HG02678 (cell line): ENCODE data around the gene SUPT20HL1.
"Not testable (repeated sequence)": the region's sequence is repeated elsewhere in the genome, so short reads cannot be mapped to it uniquely, and the experiment has no call there.

Experiments used
- ATAC-seq: cut with Tn5 transposase; IDR thresholded peaks from one replicate; pipeline ENCODE4 v1.9.1; 2021; ENCODE audit warnings: mild to moderate bottlenecking, moderate library complexity; ENCODE audit not compliant: unreplicated experiment

The SUPT20HL1 gene

GRCh38 chrX:24360272-24360671, at the start of gene SUPT20HL1:
SUPT20HL1 (plus strand) TSS chrX:24360639; CDS start chrX:24362761, 2,122 bp downstream.
- no peak for ATAC-seq

- ATAC-seq, result not testable (repeated sequence)
Measured at GRCh38 chrX:24310916-24311315, 49.5 kb upstream of the SUPT20HL1 start.

GRCh38 chrX:24311507-24312248, 48.8 kb upstream of the SUPT20HL1 start:
- ATAC-seq, result not testable (repeated sequence)

GRCh38 chrX:24312249-24312607, 48.2 kb upstream of the SUPT20HL1 start:
- ATAC-seq, result not testable (repeated sequence)

GRCh38 chrX:24314019-24314635, 46.3 kb upstream of the SUPT20HL1 start, which contains the start of gene SUPT20HL2:
SUPT20HL2 (minus strand) TSS chrX:24314069; CDS start chrX:24313315, 754 bp downstream.
- ATAC-seq, result no peak

GRCh38 chrX:24316111-24316510, 44.3 kb upstream of the SUPT20HL1 start:
- ATAC-seq, result no peak

- ATAC-seq, result no peak
Measured at GRCh38 chrX:24317567-24317966, 42.9 kb upstream of the SUPT20HL1 start.

GRCh38 chrX:24321741-24322395, 38.6 kb upstream of the SUPT20HL1 start:
- ATAC-seq, result no peak

GRCh38 chrX:24325231-24325630, 35.2 kb upstream of the SUPT20HL1 start:
- ATAC-seq, result no peak

- ATAC-seq, result no peak
Measured at GRCh38 chrX:24332878-24333277, 27.6 kb upstream of the SUPT20HL1 start.

- no peak for ATAC-seq
Measured at GRCh38 chrX:24333371-24333770, 27.1 kb upstream of the SUPT20HL1 start.

- ATAC-seq, result no peak
Measured at GRCh38 chrX:24334461-24334860, 26.0 kb upstream of the SUPT20HL1 start.

- no peak for ATAC-seq
Measured at GRCh38 chrX:24335871-24336270, 24.6 kb upstream of the SUPT20HL1 start.

GRCh38 chrX:24339911-24340310, 20.5 kb upstream of the SUPT20HL1 start:
- ATAC-seq, result no peak

GRCh38 chrX:24340501-24340900, 19.9 kb upstream of the SUPT20HL1 start:
- ATAC-seq, result no peak

- ATAC-seq, result no peak
Measured at GRCh38 chrX:24341795-24342194, 18.6 kb upstream of the SUPT20HL1 start.

GRCh38 chrX:24343719-24344118, 16.7 kb upstream of the SUPT20HL1 start:
- ATAC-seq, result peak; percentile 79

GRCh38 chrX:24347881-24348280, 12.6 kb upstream of the SUPT20HL1 start:
- ATAC-seq, result no peak

- ATAC-seq, result no peak
Measured at GRCh38 chrX:24350217-24350616, 10.2 kb upstream of the SUPT20HL1 start.

GRCh38 chrX:24355095-24355494, 5.3 kb upstream of the SUPT20HL1 start:
- no peak for ATAC-seq

- ATAC-seq, result no peak
Measured at GRCh38 chrX:24357106-24357505, 3.3 kb upstream of the SUPT20HL1 start.
